Thymus (tissue), 11 donors: ENCODE measurements around the gene MAGI3. TPM values are rescaled to one million over a fixed set of nuclear protein-coding genes. Genes with fewer than 3 reads are reported as not detected.

Experiments
- DNase-seq, 9 donors: peaks; one replicate each; pipeline ENCODE4 v3.0.0-alpha.2; 2013; ENCODE audit warnings: low spot score in 9 of 9, low read depth in 6 of 9, missing footprints in 1 of 9
- H3K27ac ChIP-seq, 2 donors: one replicate each; pipeline ENCODE4 v1.5.1; 2013; ENCODE audit warnings: control low read depth in 1 of 2, low read depth in 1 of 2, low read length in 1 of 2, mild to moderate bottlenecking in 1 of 2, moderate library complexity in 1 of 2
- H3K27me3 ChIP-seq, 2 donors: one replicate each; pipeline ENCODE4 v1.5.1; 2013; ENCODE audit warnings: low read length in 1 of 2; ENCODE audit not compliant: control insufficient read depth in 2 of 2, insufficient read depth in 1 of 2
- H3K36me3 ChIP-seq, 2 donors: one replicate each; pipeline ENCODE4 v1.5.1; 2013; ENCODE audit warnings: low read length in 1 of 2, mild to moderate bottlenecking in 1 of 2, moderate library complexity in 1 of 2; ENCODE audit not compliant: control insufficient read depth in 2 of 2, insufficient read depth in 2 of 2
- H3K4me1 ChIP-seq, 2 donors: one replicate each; pipeline ENCODE4 v1.5.1; 2013; ENCODE audit warnings: low read length in 2 of 2; ENCODE audit not compliant: control insufficient read depth in 2 of 2, insufficient read depth in 2 of 2
- H3K4me3 ChIP-seq, 2 donors: one replicate each; pipeline ENCODE4 v1.5.1; 2013; ENCODE audit warnings: low read length in 2 of 2, control low read depth in 1 of 2, mild to moderate bottlenecking in 1 of 2
- H3K9me3 ChIP-seq, 2 donors: one replicate each; pipeline ENCODE4 v1.5.1; 2013; ENCODE audit warnings: low read length in 1 of 2, mild to moderate bottlenecking in 1 of 2; ENCODE audit not compliant: control insufficient read depth in 2 of 2, insufficient read depth in 1 of 2
- whole genome bisulfite sequencing: extraction: QIAGEN DNeasy Blood & Tissue Kit; methylation state at CpG from one replicate; pipeline ENCODE4 v1.1.7; 2013; 5-methylcytosine and 5-hydroxymethylcytosine counted together
- polyA plus RNA-seq: library from polyadenylated mRNA; stranded (reverse); fragments of 200-250 nt; gene quantifications from one replicate; pipeline ENCODE4 v1.2.3, GENCODE V29; 2013
- total RNA-seq: library from RNA; stranded (reverse); fragments of 120-200 nt; gene quantifications from one replicate; pipeline ENCODE4 v1.2.4, GENCODE V29; 2013
- donor health status: healthy.

MAGI3 gene
- total and polyA plus RNA-seq, 2 donors = 4.6 to 6.5 TPM

- Histone ChIP-seq H3K4me3 (no peak overlapping the region), H3K4me1 (no peaks in the 10 kb centered on the region), H3K9me3 (no peaks in the 10 kb centered on the region), H3K36me3 (no peaks in the 10 kb centered on the region), H3K27ac (no peak overlapping the region), H3K27me3 (no peaks in the 10 kb centered on the region)
- WGBS = 95% methylated on average over 9 of the region's 9 CpGs
- no peak for DNase-seq
These were observed 268.7 kb downstream of the MAGI3 start for GRCh38 chr1:113659035-113659434.

- Histone ChIP-seq H3K36me3 (no peaks in the 10 kb centered on the region), H3K27ac (no peak overlapping the region), H3K27me3 (no peaks in the 10 kb centered on the region), H3K4me1 (no peaks in the 10 kb centered on the region), H3K9me3 (no peaks in the 10 kb centered on the region), H3K4me3 (no peak overlapping the region)
- DNase-seq = no peak
- 97% methylated on average over 4 of the region's 4 CpGs for WGBS
These were observed 269.2 kb downstream of the MAGI3 start for GRCh38 chr1:113659556-113659955.

GRCh38 chr1:113660088-113660487 is 269.8 kb downstream of the MAGI3 start:
- Histone ChIP-seq H3K9me3 (no peaks in the 10 kb centered on the region), H3K36me3 (no peaks in the 10 kb centered on the region), H3K4me3 (no peak overlapping the region), H3K27ac (no peak overlapping the region), H3K4me1 (no peaks in the 10 kb centered on the region), H3K27me3 (no peaks in the 10 kb centered on the region)
- DNase-seq = no peak
- 89% methylated on average over 3 of the region's 3 CpGs for WGBS

- no peaks in the 10 kb centered on the region for H3K27me3 ChIP-seq
- no peaks in the 10 kb centered on the region for H3K9me3 ChIP-seq
- H3K4me3 ChIP-seq = no peak overlapping the region
- H3K4me1 ChIP-seq = no peaks in the 10 kb centered on the region
- WGBS = 99% methylated on average over 1 of the region's 1 CpG
- H3K36me3 ChIP-seq = no peaks in the 10 kb centered on the region
- no peak for DNase-seq
- H3K27ac ChIP-seq = no peak overlapping the region
These were observed 271.8 kb downstream of the MAGI3 start for GRCh38 chr1:113662101-113662500.

- H3K27me3 ChIP-seq = no peaks in the 10 kb centered on the region
- no peaks in the 10 kb centered on the region for H3K4me1 ChIP-seq
- no peak overlapping the region for H3K4me3 ChIP-seq
- no peak for DNase-seq
- H3K9me3 ChIP-seq = no peaks in the 10 kb centered on the region
- 96% methylated on average over 5 of the region's 5 CpGs for WGBS
- no peaks in the 10 kb centered on the region for H3K36me3 ChIP-seq
- H3K27ac ChIP-seq = no peak overlapping the region
These were observed 273.0 kb downstream of the MAGI3 start for GRCh38 chr1:113663165-113663951.

- Histone ChIP-seq H3K36me3 (no peaks in the 10 kb centered on the region), H3K4me3 (no peak overlapping the region), H3K4me1 (no peaks in the 10 kb centered on the region), H3K27ac (no peak overlapping the region), H3K27me3 (no peaks in the 10 kb centered on the region), H3K9me3 (no peaks in the 10 kb centered on the region)
- no peak for DNase-seq
These were observed 274.8 kb downstream of the MAGI3 start for GRCh38 chr1:113665071-113665470.

- no peaks in the 10 kb centered on the region for H3K27me3 ChIP-seq
- no peak overlapping the region for H3K4me3 ChIP-seq
- H3K9me3 ChIP-seq = no peaks in the 10 kb centered on the region
- no peak overlapping the region for H3K27ac ChIP-seq
- H3K4me1 ChIP-seq = no peaks in the 10 kb centered on the region
- WGBS = 99% methylated on average over 2 of the region's 2 CpGs
- DNase-seq = no peak
- no peaks in the 10 kb centered on the region for H3K36me3 ChIP-seq
These were observed 275.8 kb downstream of the MAGI3 start for GRCh38 chr1:113666126-113666525.

GRCh38 chr1:113669988-113670387 is 279.7 kb downstream of the MAGI3 start:
- 98% methylated on average over 1 of the region's 1 CpG for WGBS
- no peak overlapping the region for H3K4me3 ChIP-seq

GRCh38 chr1:113670650-113671049 is 280.3 kb downstream of the MAGI3 start:
- Histone ChIP-seq H3K27me3 (no peaks in the 10 kb centered on the region), H3K4me3 (no peak overlapping the region), H3K9me3 (no peaks in the 10 kb centered on the region), H3K36me3 (no peaks in the 10 kb centered on the region), H3K27ac (no peak overlapping the region), H3K4me1 (no peaks in the 10 kb centered on the region)
- 99% methylated on average over 1 of the region's 1 CpG for WGBS
- DNase-seq = no peak

More at GRCh38 chr1:113669988-113670387, 279.7 kb downstream of the MAGI3 start:
- no peaks in the 10 kb centered on the region for H3K4me1 ChIP-seq
- H3K27ac ChIP-seq = no peak overlapping the region
- H3K36me3 ChIP-seq = no peaks in the 10 kb centered on the region
- DNase-seq = no peak
- no peaks in the 10 kb centered on the region for H3K27me3 ChIP-seq
- no peaks in the 10 kb centered on the region for H3K9me3 ChIP-seq
